GM18873 (cell line): ENCODE results near the gene TUBB2A.
A peak's percentile ranks its signal among the peaks of the same experiment; 100 is the strongest.

Source experiments
- ATAC-seq: cut with Tn5 transposase; IDR thresholded peaks from one replicate; pipeline ENCODE4 v1.9.1; 2021; ENCODE audit warnings: mild to moderate bottlenecking, moderate library complexity, moderate number of reproducible peaks; ENCODE audit not compliant: unreplicated experiment, low FRiP score

The TUBB2A gene

DNA sequence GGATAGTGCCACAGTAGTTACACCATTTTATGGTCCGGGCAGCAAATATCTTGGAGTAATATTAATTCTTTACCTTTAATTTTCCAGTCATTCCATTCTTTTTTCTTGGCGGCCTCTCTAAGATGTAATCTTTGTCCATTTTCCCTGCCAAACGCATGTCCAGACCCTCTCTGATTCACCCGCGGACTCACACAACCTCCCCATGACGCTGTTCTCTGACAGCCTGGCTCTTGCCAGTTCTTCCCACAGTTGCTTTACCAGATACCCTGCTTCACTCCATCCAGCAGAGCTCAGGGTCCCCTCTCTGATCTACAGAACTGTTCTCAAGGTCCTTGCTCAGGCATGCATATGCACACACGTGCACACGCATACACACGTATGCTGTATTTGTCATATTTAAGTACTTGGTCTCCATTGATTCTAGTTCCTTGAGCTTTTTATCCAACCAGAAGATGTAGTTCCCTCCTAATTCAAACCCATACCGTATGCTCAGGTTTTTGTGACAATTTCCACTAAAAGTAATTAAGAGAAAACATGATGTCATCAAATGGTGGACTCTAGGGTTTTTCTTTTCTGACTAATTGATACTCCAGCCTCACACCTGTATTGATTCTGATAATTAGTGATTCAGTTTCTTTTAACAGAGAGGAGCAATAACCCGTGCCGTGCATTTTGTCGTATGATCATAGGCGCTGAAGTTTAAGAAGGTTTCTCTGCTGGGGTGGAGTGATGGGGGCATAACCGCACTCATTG is 28.8 kb downstream of the TUBB2A start:
- ATAC-seq, result no peak

GRCh38 chr6:3125815-3126214 is 31.5 kb downstream of the TUBB2A start:
- ATAC-seq, result no peak

DNA sequence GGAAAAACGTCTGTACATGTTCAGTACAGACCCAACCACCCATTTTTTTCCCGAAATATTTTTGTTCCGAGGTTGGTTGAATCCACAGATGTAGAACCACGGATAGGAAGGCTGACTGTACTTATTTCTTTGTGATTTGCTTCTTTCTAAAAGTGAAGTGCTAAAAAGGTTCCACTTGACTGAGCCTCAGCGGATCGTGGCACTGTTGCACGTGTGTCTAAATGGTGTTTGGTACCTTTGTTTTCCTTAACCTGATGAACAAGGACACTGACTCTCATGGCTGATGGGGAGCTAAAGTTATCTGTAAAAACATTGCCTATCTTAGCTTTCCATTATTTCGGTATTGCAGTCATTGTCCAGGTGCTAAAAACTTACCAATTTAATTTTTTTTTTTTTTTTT is 32.7 kb downstream of the TUBB2A start:
- no peak for ATAC-seq

- ATAC-seq, result no peak
Observed at GRCh38 chr6:3122823-3123182, 34.5 kb downstream of the TUBB2A start.

DNA sequence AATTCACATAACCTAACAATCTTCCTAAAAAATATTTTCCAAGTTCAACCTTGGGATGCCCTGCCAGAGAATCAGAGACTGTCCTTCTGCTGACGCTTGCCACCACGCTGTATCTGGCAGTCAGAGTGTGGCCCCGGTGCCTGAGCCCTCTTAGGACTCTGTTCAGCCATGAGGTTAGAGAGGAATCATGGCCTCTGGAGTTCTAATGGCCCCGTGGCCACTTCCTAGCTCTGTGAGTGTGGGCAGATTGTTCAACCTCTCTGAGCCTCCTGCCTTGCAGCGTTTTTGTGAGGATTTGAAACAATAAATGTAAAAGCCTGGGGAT is 36.6 kb downstream of the TUBB2A start:
- no peak for ATAC-seq

DNA sequence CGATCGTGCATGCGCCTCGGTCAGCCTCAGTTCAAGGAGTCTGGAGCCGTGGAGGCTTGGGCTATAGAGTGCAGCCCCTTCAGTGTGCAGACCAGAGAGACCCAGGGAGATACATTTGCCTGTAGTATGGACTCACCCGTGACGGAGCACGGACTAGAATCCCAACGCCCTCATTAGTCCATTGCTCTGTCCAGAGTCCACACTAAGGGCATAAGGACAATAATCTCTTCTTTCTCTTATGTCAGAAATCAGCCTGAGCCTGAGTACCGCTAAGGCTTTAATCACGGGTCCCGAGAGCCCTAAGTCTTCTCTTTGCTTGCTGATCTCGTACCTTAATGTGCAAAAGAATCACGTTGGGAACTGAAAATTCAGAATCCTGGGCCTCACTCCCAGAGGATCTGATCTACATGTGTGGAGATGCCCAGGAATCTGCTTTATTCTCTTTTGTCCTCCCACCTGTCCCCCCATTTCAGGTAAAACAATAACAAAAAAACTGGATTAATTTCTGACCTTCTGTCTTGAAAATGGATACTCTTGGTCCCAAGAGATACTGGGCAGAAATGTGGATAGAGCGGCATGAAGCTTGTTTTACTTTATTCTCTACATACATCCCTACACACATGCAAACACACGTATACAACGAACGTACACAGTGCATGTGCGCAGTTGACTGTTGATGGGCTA is 38.2 kb downstream of the TUBB2A start:
- peak; percentile 21 for ATAC-seq

DNA sequence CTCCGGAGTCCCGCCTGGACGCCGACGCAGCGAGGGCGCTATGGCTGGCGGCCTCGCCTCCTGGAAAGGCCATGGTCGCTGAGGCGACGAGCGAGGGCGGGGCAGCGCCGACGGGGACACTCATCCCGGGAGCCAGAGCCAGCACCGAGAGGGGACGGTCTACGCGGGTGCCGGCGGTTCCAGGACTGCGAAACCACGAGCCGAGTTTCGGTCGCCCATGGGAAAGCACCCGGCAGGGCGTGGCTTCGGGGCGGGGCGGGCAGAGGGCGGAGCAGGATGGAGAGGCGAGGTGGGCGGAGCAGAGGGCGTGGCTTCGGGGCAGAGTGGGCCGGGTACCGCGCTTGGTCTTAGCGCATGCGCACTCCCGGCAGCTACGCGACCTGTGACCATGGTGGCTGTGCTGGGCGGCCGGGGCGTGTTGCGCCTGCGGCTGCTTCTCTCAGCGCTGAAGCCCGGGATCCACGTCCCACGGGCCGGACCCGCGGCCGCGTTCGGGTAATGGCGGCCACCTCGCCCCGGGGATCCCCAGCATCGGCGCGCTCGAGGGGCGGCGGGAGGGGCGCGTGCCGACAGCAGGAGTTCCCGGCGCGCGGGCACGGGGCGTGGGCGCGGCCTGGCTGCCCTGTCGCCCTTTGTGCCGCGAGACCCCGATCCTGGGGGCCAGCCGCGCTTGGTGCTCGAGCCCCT is 38.8 kb downstream of the TUBB2A start, which contains the start of gene BPHL:
BPHL (plus strand) TSS at position 359 of the 687 bp plus-strand sequence; CDS start at position 389, 30 bp downstream.
- ATAC-seq, result peak; percentile 80

GRCh38 chr6:3117912-3118352 is 39.4 kb downstream of the TUBB2A start:
- no peak for ATAC-seq

- no peak for ATAC-seq
Observed at GRCh38 chr6:3114377-3114776, 43.0 kb downstream of the TUBB2A start.

- ATAC-seq, result no peak
Observed at GRCh38 chr6:3109761-3110160, 47.6 kb downstream of the TUBB2A start.

GRCh38 chr6:3108746-3109414 is 48.5 kb downstream of the TUBB2A start:
- ATAC-seq, result no peak
